Measurements from ENCODE around the gene PROB1.

GRCh38 chr5:139396691-139397090 is 1.8 kb upstream of the PROB1 start:
- TF ChIP-seq CTCF (IDR thresholded peaks at IDR 0.05), result no peak
- no peak for TF ChIP-seq POLR2AphosphoS5 (IDR thresholded peaks at IDR 0.05; ENCODE audit: low read depth, low read length)
- no peak for TF ChIP-seq SIN3A (IDR thresholded peaks at IDR 0.05; ENCODE audit: borderline replicate concordance, insufficient read depth, low read depth, low read length)
